Stomach smooth muscle (tissue), 2 donors: ENCODE results near the gene WWC1.

Experiments used
- H3K27ac ChIP-seq: one replicate; pipeline ENCODE4 v1.7.0; 2013; ENCODE audit warnings: mild to moderate bottlenecking, low read length, inconsistent platforms
- H3K27me3 ChIP-seq, 2 donors: one replicate each; pipeline ENCODE4 v1.7.0; 2013; ENCODE audit warnings: low read length in 2 of 2; ENCODE audit not compliant: insufficient read depth in 2 of 2, control insufficient read depth in 1 of 2
- H3K36me3 ChIP-seq, 2 donors: one replicate each; pipeline ENCODE4 v1.7.0; 2013; ENCODE audit warnings: low read length in 2 of 2; ENCODE audit not compliant: control insufficient read depth in 2 of 2, insufficient read depth in 2 of 2
- H3K4me1 ChIP-seq: one replicate; pipeline ENCODE4 v1.7.0; 2013; ENCODE audit warnings: low read length; ENCODE audit not compliant: control insufficient read depth, insufficient read depth
- H3K4me3 ChIP-seq, 2 donors: one replicate each; pipeline ENCODE4 v1.7.0; 2013; ENCODE audit warnings: low read length in 2 of 2
- H3K9ac ChIP-seq, 2 donors: one replicate each; pipeline ENCODE4 v1.7.0; 2013; ENCODE audit warnings: low read length in 2 of 2, mild to moderate bottlenecking in 1 of 2
- H3K9me3 ChIP-seq, 2 donors: one replicate each; pipeline ENCODE4 v1.7.0; 2013; ENCODE audit warnings: low read length in 2 of 2; ENCODE audit not compliant: control insufficient read depth in 2 of 2
- donor health status: healthy.
- donor health status: Pancreatic carcinoma.

WWC1 gene

DNA sequence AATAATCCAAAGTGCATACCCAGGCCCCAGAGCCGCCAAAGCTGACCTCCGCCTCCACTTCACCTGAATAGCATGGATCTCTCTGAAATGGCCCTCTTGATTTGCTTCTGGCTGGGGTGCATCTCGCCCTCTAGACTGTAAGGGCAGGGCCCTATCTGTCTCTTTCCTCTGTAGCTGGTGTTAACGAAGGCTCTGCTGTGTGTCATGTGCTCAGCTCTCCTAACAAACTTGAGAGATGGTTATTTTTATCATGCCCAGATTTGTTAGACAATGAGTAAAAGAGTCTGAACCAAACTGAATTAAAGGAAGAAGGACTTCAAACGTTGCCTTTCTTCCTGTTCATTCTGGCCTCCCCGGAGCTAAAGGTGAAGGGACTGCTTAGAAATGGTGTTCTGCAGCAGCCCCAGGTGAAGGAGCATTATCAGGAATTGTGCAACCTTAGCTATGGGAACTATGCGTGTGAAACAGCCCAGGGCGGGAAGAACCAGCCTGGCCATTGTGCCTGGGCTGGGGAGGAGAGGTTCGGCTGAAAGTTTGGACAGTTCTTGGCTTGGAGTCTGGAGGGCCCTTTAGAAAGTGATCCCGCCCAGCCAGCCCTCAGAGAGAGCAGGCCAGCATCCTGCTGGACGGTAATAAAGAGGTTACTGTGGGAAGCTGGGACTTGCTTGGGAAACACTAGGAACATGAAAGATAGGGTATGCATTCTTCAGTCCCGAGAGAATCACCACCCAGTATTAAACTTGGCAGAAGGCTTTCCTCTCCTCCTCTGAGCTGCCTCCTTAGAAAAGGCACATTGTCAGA, 73.5 kb downstream of the WWC1 start:
- Histone ChIP-seq H3K36me3 (no peaks in the 10 kb centered on the region), H3K9ac (no peak overlapping the region), H3K9me3 (no peaks in the 10 kb centered on the region), H3K4me1 (no peaks in the 10 kb centered on the region), H3K27me3 (no peaks in the 10 kb centered on the region), H3K27ac (no peak overlapping the region), H3K4me3 (no peak overlapping the region)

DNA sequence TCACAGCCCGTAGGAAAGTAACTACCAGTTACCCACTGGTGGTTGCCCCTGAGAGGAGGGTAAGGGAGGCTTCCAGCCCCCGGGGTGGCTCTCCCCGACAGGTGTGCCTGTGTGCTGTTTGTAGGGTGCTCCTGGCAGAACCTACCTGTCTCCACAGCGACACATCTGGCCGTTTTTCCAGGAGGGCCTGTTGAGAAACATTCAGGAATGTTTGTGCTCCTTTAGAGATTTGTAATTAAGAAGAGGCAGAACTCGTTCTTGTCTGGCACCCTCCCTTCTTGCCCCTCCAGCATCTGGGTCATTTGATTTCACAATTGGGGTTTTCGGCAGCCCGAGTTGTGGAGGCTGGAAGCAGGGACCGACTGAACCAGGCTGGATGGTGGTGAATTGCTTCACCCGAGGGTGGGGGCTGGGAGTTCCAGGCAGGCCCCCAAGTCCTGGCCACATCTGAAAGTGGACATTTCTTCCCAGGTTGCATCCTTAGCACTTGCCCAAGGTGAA, 74.2 kb downstream of the WWC1 start:
- H3K27ac ChIP-seq: no peak overlapping the region

DNA sequence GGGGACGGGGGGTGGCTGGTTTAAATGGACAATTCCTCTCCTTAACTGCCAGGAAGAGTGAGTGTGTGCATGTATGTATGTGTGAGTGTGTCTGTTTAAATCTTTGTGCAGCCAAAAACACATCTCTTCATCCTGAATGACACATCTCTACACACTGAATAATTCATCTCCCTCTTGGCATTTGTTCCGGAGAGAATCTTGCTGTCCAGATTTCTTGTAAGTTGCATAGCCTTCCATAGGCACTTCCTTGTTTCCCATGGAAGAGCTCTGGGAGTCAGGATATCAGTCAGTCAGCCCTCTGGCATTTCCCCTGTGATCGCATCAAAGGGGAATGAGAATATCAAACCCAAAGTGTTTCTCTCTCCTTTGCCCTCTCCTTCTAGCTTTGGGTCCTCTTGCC, 74.7 kb downstream of the WWC1 start:
- Histone ChIP-seq H3K9ac (no peak overlapping the region), H3K9me3 (no peaks in the 10 kb centered on the region), H3K27ac (no peak overlapping the region), H3K36me3 (no peaks in the 10 kb centered on the region), H3K4me1 (no peaks in the 10 kb centered on the region), H3K27me3 (no peaks in the 10 kb centered on the region), H3K4me3 (no peak overlapping the region)

More for the DNA sequence above, 74.2 kb downstream of the WWC1 start:
- no peak overlapping the region for H3K4me3 ChIP-seq
- no peaks in the 10 kb centered on the region for H3K4me1 ChIP-seq
- H3K36me3 ChIP-seq: no peaks in the 10 kb centered on the region
- H3K27me3 ChIP-seq: no peaks in the 10 kb centered on the region
- no peaks in the 10 kb centered on the region for H3K9me3 ChIP-seq
- H3K9ac ChIP-seq: no peak overlapping the region

DNA sequence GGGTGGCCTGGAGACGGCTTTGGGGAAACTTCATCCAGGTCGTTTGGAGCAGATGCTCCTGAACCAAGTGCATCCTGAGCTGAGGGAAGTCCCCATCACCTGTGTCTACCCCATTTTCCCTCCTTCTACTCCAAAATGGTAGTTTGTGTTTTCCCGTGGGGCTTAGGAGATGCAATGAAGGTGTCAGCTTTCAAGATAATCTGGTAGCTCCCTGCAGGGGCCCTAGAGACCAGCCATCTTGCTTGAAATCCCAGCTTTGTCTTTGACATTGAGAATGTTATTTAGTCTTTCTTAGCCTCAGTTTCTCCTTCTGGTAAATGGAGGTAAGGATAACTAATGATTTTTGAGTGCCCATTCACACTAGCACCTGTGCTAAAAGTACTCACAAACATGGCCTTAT, 77.4 kb downstream of the WWC1 start:
- Histone ChIP-seq H3K9ac (no peak overlapping the region), H3K4me3 (no peak overlapping the region), H3K27ac (no peak overlapping the region), H3K4me1 (no peaks in the 10 kb centered on the region), H3K9me3 (no peaks in the 10 kb centered on the region), H3K36me3 (no peaks in the 10 kb centered on the region), H3K27me3 (no peaks in the 10 kb centered on the region)

DNA sequence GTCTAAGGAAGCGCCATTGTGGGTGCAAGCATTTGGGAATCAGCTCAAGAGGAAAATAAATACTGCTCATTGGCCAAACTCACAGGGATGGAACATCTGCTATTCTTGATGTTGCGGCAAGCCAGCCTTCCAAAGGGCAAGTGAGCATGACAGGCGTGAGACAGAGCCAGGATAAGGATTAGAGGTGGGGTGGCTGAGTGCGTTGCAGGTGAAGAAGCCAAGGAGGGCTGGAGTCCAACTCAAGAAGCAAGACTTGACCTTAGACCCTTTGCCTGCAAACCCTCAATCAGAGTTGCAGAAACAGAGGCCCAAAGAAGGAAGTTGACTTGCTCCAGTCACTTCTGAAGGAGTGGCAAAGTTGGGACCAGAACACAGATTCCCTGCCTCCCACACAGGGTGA, 79.4 kb downstream of the WWC1 start:
- H3K4me1 ChIP-seq: no peaks in the 10 kb centered on the region
- no peak overlapping the region for H3K4me3 ChIP-seq
- H3K27ac ChIP-seq: no peak overlapping the region
- no peaks in the 10 kb centered on the region for H3K9me3 ChIP-seq
- H3K36me3 ChIP-seq: no peaks in the 10 kb centered on the region
- no peak overlapping the region for H3K9ac ChIP-seq
- no peaks in the 10 kb centered on the region for H3K27me3 ChIP-seq

DNA sequence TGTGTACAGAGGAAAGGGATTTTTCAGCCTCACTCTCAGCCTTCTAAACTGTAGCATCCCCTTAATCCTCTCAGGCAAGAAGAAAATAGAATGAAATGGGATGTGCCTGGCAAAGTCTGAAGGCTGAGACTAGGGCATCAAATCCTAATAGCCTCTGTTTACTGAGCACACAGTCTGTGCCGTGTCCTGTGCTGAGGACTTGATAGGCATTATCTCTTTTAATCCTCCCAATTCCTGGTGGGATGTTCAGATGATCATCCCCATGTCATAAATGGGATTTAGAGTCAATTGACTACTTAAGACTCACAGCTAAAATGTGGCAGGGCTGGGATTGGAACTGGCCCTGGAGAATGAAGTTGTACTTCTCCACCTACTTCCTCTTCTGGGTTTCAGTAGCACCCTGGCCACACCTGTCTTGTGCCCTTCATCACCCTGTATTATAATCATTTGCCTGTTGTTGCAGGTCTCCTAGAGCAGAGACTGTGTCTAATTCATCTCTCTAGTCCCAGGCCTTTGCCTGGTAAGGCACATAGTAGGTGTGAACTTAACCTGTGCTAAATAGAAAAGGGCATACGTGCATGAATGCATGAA, 81.0 kb downstream of the WWC1 start:
- H3K4me3 ChIP-seq: no peak overlapping the region
- no peaks in the 10 kb centered on the region for H3K36me3 ChIP-seq
- H3K27ac ChIP-seq: no peak overlapping the region
- H3K9me3 ChIP-seq: no peaks in the 10 kb centered on the region
- H3K27me3 ChIP-seq: no peaks in the 10 kb centered on the region
- H3K4me1 ChIP-seq: no peaks in the 10 kb centered on the region
- H3K9ac ChIP-seq: no peak overlapping the region

DNA sequence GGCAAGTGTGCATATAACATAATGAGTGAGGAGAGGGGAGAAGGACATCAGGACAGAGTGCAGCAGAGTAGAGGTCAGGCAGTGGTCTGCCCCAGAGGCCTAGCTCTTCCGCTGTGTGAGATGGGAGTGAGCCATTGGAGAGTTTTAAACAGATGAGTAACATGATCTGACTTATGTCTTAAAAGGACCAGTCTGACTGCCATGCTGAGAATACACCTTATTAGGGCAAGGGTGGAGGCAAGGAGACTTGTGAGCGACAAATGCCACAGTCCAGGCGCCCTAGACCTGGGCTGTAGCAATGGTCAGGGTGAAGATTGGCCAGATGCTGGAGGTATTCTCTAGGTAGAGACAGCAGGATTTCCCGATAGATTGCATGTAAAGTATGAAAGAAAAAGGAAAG, 83.1 kb downstream of the WWC1 start:
- no peaks in the 10 kb centered on the region for H3K36me3 ChIP-seq
- no peaks in the 10 kb centered on the region for H3K27me3 ChIP-seq
- H3K4me1 ChIP-seq: no peaks in the 10 kb centered on the region
- no peak overlapping the region for H3K4me3 ChIP-seq
- no peak overlapping the region for H3K9ac ChIP-seq
- no peaks in the 10 kb centered on the region for H3K9me3 ChIP-seq
- no peak overlapping the region for H3K27ac ChIP-seq

DNA sequence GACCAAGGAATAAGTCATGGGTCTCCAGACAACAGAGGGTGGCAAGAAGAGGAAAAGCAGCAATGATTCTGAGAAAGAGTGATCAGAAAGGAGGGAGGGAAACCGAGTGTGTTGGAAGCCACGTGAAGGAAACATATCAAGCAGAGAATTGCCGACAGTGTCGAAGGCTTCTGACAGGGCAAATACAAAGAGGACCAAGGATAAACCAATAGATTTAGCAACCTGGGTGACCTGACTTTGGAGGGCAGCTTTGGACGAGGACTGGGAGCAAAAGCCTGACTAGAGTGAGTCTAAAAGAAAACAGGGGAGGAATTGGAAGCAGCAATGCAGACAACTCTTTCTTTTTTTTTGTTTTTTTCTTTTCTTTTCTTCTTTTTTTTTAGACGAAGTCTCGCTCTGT, 83.8 kb downstream of the WWC1 start:
- no peaks in the 10 kb centered on the region for H3K36me3 ChIP-seq
- H3K9ac ChIP-seq: no peak overlapping the region
- no peak overlapping the region for H3K4me3 ChIP-seq
- no peaks in the 10 kb centered on the region for H3K9me3 ChIP-seq
- no peaks in the 10 kb centered on the region for H3K27me3 ChIP-seq
- no peaks in the 10 kb centered on the region for H3K4me1 ChIP-seq
- no peak overlapping the region for H3K27ac ChIP-seq

DNA sequence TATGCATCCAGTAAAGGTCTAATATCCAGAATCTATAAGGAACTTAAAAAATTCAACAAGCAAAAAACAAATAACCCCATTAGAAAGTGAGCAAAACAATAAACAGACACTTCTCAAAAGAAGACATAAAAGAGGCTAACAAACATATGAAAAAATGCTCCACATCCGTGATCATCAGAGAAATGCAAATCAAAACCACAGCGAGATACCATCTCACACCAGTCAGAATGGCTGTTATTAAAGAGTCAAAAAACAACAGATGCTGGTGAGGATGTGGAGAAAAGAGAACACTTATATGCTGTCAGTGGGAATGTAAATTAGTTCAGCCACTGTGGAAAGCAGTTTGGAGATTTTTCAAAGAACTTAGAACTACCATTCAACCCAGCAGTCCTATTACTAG, 86.1 kb downstream of the WWC1 start:
- no peaks in the 10 kb centered on the region for H3K9me3 ChIP-seq
- H3K27ac ChIP-seq: no peak overlapping the region

DNA sequence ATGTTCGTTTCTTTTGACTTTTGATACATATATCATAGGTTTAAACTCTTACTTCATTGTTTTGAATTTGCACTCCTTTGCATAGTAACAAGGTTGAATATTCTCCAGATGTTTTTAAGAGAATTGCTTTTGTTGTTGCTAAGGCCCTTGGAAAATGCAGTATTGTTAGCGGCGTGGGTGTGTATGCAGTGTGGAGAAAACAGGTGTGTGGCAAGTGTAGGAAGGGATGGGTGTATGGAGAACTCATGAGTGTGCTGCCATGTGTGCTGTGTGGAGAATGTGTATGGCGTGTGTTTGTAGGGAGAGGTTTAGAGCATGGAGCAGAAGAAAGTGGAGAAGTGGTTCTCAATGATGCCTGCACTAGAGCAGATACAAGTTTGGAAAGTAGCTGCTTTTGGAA, 87.3 kb downstream of the WWC1 start:
- Histone ChIP-seq H3K4me1 (no peaks in the 10 kb centered on the region), H3K4me3 (no peak overlapping the region), H3K9me3 (no peaks in the 10 kb centered on the region), H3K36me3 (no peaks in the 10 kb centered on the region), H3K9ac (no peak overlapping the region), H3K27ac (no peak overlapping the region), H3K27me3 (no peaks in the 10 kb centered on the region)

More for the DNA sequence above, 86.1 kb downstream of the WWC1 start:
- no peak overlapping the region for H3K9ac ChIP-seq
- no peaks in the 10 kb centered on the region for H3K4me1 ChIP-seq
- H3K27me3 ChIP-seq: no peaks in the 10 kb centered on the region
- H3K36me3 ChIP-seq: no peaks in the 10 kb centered on the region
- no peak overlapping the region for H3K4me3 ChIP-seq

DNA sequence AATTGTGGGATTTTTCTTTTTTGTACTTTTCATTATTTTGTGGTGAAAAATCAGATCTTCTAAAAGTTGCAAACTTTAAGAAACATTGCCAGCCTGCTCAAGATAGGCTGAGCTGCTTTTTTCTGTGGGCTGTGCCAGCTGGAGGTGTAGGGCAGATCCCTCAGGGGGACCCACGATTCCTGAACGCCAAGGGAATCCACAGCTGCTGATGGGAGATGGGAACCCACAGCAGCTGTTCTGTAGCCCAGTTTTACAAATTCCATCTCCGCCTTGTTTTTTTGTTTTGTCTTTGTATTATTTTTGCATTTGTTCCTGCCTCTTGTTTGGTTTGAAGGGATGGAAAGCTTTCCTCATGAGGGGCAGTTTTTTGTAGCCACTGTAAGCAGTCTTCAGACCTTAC, 91.0 kb downstream of the WWC1 start:
- Histone ChIP-seq H3K27me3 (no peaks in the 10 kb centered on the region), H3K4me3 (no peak overlapping the region), H3K9me3 (peaks cover 0 to 9% of the 10 kb centered on the region in 2 donors), H3K9ac (no peak overlapping the region), H3K36me3 (no peaks in the 10 kb centered on the region), H3K27ac (no peak overlapping the region), H3K4me1 (no peaks in the 10 kb centered on the region)
